A549 (cell line): ENCODE measurements around the gene EIF6. TPM values are rescaled to one million over a fixed set of nuclear protein-coding genes. Genes with fewer than 3 reads are reported as not detected.
A peak's percentile ranks its signal among the peaks of the same experiment; 100 is the strongest.

ENCODE experiments used
- ATAC-seq, 2 experiments: fragments of 200-7000 bp in 1 of 2; fragments of >200 bp in 1 of 2; cut with Nextera tagmentation in 1 of 2; cut with Tn5 transposase in 1 of 2; 3 replicates each; pipeline versions ENCODE4 v1.8.0 to v1.9.1; 2018 to 2020; ENCODE audit warnings: mild to moderate bottlenecking in 1 of 2, moderate library complexity in 1 of 2
- CTCF ChIA-PET: fragments of 300-600 bp; sonication (Branson Sonifier 250); formaldehyde crosslinking; extraction: SDS; loops from one replicate; lab custom pipeline; 2021; ENCODE audit warnings: antibody characterized with exemption, inconsistent platforms; lab: Yijun Ruan, JAX
- POLR2A ChIA-PET: fragments of 350-600 bp; formaldehyde crosslinking; extraction: SDS; loops from one replicate; lab custom pipeline; 2021; ENCODE audit warnings: antibody characterized with exemption, inconsistent platforms; lab: Yijun Ruan, JAX
- DNase-seq, 2 experiments: peaks; one replicate each; pipeline versions ENCODE4 v3.0.0 to v3.0.0-alpha.2; 2011 to 2016; ENCODE audit warnings: low read depth in 1 of 2, low spot score in 1 of 2
- FAIRE-seq: peaks from 2 replicates; lab custom pipeline; 2011; peaks lifted over from hg19 to GRCh38; lab: Jason Lieb, UNC
- H3K27ac ChIP-seq, 2 experiments: fragments of >200 bp; sonication (Bioruptor Twin); formaldehyde crosslinking; 3 replicates each; pipeline ENCODE4 v1.5.1; 2016 to 2017
- H3K4me1 ChIP-seq: fragments of >200 bp; sonication (Bioruptor Twin); formaldehyde crosslinking; 3 replicates; pipeline ENCODE4 v1.6.1; 2016
- H3K4me2 ChIP-seq: fragments of >200 bp; sonication (Bioruptor Twin); formaldehyde crosslinking; 3 replicates; pipeline ENCODE4 v1.6.1; 2016
- H3K4me3 ChIP-seq: fragments of >200 bp; sonication (Bioruptor Twin); formaldehyde crosslinking; 3 replicates; pipeline ENCODE4 v1.5.1; 2016
- H3K9me3 ChIP-seq: fragments of >200 bp; sonication (Bioruptor Twin); formaldehyde crosslinking; 3 replicates; pipeline ENCODE4 v1.6.1; 2016
- ATOH8 ChIP-seq: fragments of 250-450 bp; sonication (Bioruptor Pico); IDR thresholded peaks from 2 replicates; pipeline ENCODE4 v1.5.0; 2020; ENCODE audit warnings: low read depth, mild to moderate bottlenecking, moderate library complexity
- EP300 ChIP-seq, 2 experiments: fragments of >200 bp; sonication (Bioruptor Twin); formaldehyde crosslinking; IDR thresholded peaks; 2 replicates in 1 of 2; 3 replicates in 1 of 2; pipeline ENCODE4 v1.6.1; 2016 to 2017
- ESRRA ChIP-seq: fragments of 150-350 bp; IDR thresholded peaks from 2 replicates; pipeline ENCODE4 v1.6.1; 2014; ENCODE audit warnings: mild to moderate bottlenecking, low read length, borderline replicate concordance
- FOSL2 ChIP-seq, 2 experiments: fragments of 450-650 bp in 1 of 2; fragments of >200 bp in 1 of 2; sonication (Bioruptor Twin) in 1 of 2; formaldehyde crosslinking; IDR thresholded peaks; 2 replicates each; pipeline versions ENCODE4 v1.5.0 to v1.6.1; 2016 to 2020; ENCODE audit warnings: mild to moderate bottlenecking in 1 of 2, moderate library complexity in 1 of 2
- FOXS1 ChIP-seq: fragments of 250-450 bp; sonication (Bioruptor Pico); IDR thresholded peaks from 2 replicates; pipeline ENCODE4 v1.5.0; 2020; ENCODE audit warnings: mild to moderate bottlenecking, moderate library complexity
- HDAC2 ChIP-seq: fragments of 200-600 bp; sonication (generic); IDR thresholded peaks from 2 replicates; pipeline ENCODE4 v1.6.1; 2016
- HOXA7 ChIP-seq: fragments of 250-450 bp; sonication (Bioruptor Pico); IDR thresholded peaks from 2 replicates; pipeline ENCODE4 v1.5.0; 2020; ENCODE audit warnings: mild to moderate bottlenecking, moderate library complexity
- HOXB13 ChIP-seq: fragments of 250-450 bp; sonication (Bioruptor Pico); IDR thresholded peaks from 2 replicates; pipeline ENCODE4 v1.5.0; 2020; ENCODE audit warnings: low read depth, mild to moderate bottlenecking, moderate library complexity
- JUN ChIP-seq, 2 experiments: fragments of >200 bp; sonication (Bioruptor Twin); formaldehyde crosslinking; IDR thresholded peaks; 2 replicates in 1 of 2; 3 replicates in 1 of 2; pipeline ENCODE4 v1.6.1; 2016 to 2017
- JUNB ChIP-seq: fragments of >200 bp; sonication (Bioruptor Twin); formaldehyde crosslinking; IDR thresholded peaks from 2 replicates; pipeline ENCODE4 v1.6.1; 2016
- KDM1A ChIP-seq: fragments of 200-600 bp; sonication (generic); IDR thresholded peaks from 2 replicates; pipeline ENCODE4 v1.6.1; 2016; ENCODE audit warnings: low read depth, mild to moderate bottlenecking
- KDM5A ChIP-seq: fragments of 200-600 bp; sonication (generic); IDR thresholded peaks from 2 replicates; pipeline ENCODE4 v1.6.1; 2016; ENCODE audit warnings: antibody characterized with exemption, mild to moderate bottlenecking
- MYC ChIP-seq: IDR thresholded peaks from 2 replicates; pipeline ENCODE4 v1.6.1; 2012; ENCODE audit warnings: mild to moderate bottlenecking, inconsistent platforms, low read length, improper control_type of control experiment, borderline replicate concordance
- NFE2L2 ChIP-seq: fragments of 150-350 bp; conservative IDR thresholded peaks from 2 replicates; pipeline ENCODE4 v1.6.1; 2014; ENCODE audit warnings: low read length
- NR3C1 ChIP-seq: fragments of >200 bp; sonication (Bioruptor Twin); formaldehyde crosslinking; IDR thresholded peaks from 3 replicates; pipeline ENCODE4 v1.6.1; 2017
- PHF8 ChIP-seq: fragments of 200-600 bp; sonication (generic); IDR thresholded peaks from 2 replicates; pipeline ENCODE4 v1.6.1; 2016; ENCODE audit warnings: low read depth, mild to moderate bottlenecking, antibody characterized with exemption, moderate library complexity, borderline replicate concordance
- RNF2 ChIP-seq: fragments of 200-600 bp; sonication (generic); IDR thresholded peaks from 2 replicates; pipeline ENCODE4 v1.6.1; 2016; ENCODE audit warnings: low read depth, mild to moderate bottlenecking, antibody characterized with exemption, moderate library complexity, borderline replicate concordance
- TFCP2L1 ChIP-seq: fragments of 250-450 bp; sonication (Bioruptor Pico); IDR thresholded peaks from 2 replicates; pipeline ENCODE4 v1.5.0; 2021; ENCODE audit warnings: mild to moderate bottlenecking
- USF2 ChIP-seq: fragments of 450-650 bp; IDR thresholded peaks from 2 replicates; pipeline ENCODE4 v1.6.1; 2014; ENCODE audit warnings: antibody characterized with exemption
- ZNF302 ChIP-seq: fragments of 250-450 bp; sonication (Bioruptor Pico); IDR thresholded peaks from 2 replicates; pipeline ENCODE4 v1.9.0; 2021; ENCODE audit warnings: inconsistent platforms, mild to moderate bottlenecking, moderate library complexity
- WGBS: methylation state at CpG from one replicate; pipeline ENCODE4 v1.1.6; 2017; ENCODE audit errors: missing lambda C conversion rate; 5-methylcytosine and 5-hydroxymethylcytosine counted together
- polyA plus RNA-seq, 4 experiments: library from polyadenylated mRNA; depleted of rRNA in 3 of 4; stranded (reverse); fragments of >200 nt; fragmentation: RNase III in 1 of 4; extraction: RNeasy Plus Mini Kit Qiagen cat#74134 plus additional on column Dnase treatment in 1 of 4; gene quantifications; 2 replicates in 3 of 4; 3 replicates in 1 of 4; pipeline ENCODE4 v1.2.3, GENCODE V29; 2011 to 2017
- TF ChIP-seq, protein P1 (sequence below): IDR thresholded peaks from 2 replicates; pipeline ENCODE4 v1.6.1; 2012; ENCODE audit warnings: low read depth, borderline replicate concordance

Gene EIF6
- polyA plus RNA-seq, 2 of the 4 experiments (the other 2 are of a cell fraction) = 184 to 294 TPM

- TF ChIP-seq FOSL2 (IDR thresholded peaks at IDR 0.05) (peak; percentile 99), FOSL2 (CRISPR knock-in tag; IDR thresholded peaks at IDR 0.05) (peak; percentile 100), ESRRA (no peak), MYC (peak; percentile 11; the same call in 1 of the 2 replicates), KDM5A (no peak), ZNF302 (CRISPR knock-in tag) (peak; percentile 22; the same call in 1 of the 2 replicates), TFCP2L1 (CRISPR knock-in tag) (no peak), USF2 (peak; percentile 71), FOXS1 (CRISPR knock-in tag) (peak; percentile 74; the same call in 1 of the 2 replicates), HOXB13 (peak; percentile 52; the same call in 1 of the 2 replicates), JUN (IDR thresholded peaks at IDR 0.05) (peak; percentile 95 to 96), RNF2 (no peak), HDAC2 (no peak), EP300 (IDR thresholded peaks at IDR 0.05) (peak; percentile 87 to 95; a peak in 3 of 5 replicates), JUNB (peak; percentile 98), KDM1A (no peak)
- TF ChIP-seq, protein P1, sequence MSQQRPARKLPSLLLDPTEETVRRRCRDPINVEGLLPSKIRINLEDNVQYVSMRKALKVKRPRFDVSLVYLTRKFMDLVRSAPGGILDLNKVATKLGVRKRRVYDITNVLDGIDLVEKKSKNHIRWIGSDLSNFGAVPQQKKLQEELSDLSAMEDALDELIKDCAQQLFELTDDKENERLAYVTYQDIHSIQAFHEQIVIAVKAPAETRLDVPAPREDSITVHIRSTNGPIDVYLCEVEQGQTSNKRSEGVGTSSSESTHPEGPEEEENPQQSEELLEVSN = peak; percentile 86
These were observed 21.3 kb upstream of the EIF6 start (continued) for GRCh38 chr20:35305682-35306556.

GRCh38 chr20:35304956-35305355 is 20.4 kb upstream of the EIF6 start:
- 87% methylated on average over 6 of the region's 6 CpGs for WGBS
- H3K4me3 ChIP-seq = no peak overlapping the region
- FAIRE-seq = no peak
- peaks cover 78% of the 10 kb centered on the region for H3K4me1 ChIP-seq
- ChIA-PET CTCF (interaction anchor here (0.7 to 14.7 kb wide), 28 partner anchors 9 to 435 kb away, joined by 3 to 267 read pairs (median 14); partner anchors contain the start of genes CEP250, EDEM2, FAM83C and GDF5), POLR2A (interaction anchor here (1.1 to 3.1 kb wide), 2 partner anchors 21 to 150 kb away, joined by 7 to 11 read pairs; partner anchors contain the start of genes CEP250 and EIF6)
- no peak for DNase-seq
- TF ChIP-seq ATOH8 (CRISPR knock-in tag) (no peak), HOXA7 (CRISPR knock-in tag) (no peak), NFE2L2 (no peak), NR3C1 (no peak), PHF8 (no peak), EP300 (IDR thresholded peaks at IDR 0.05) (no peak), TFCP2L1 (CRISPR knock-in tag) (no peak), HDAC2 (no peak)
- H3K9me3 ChIP-seq = no peaks in the 10 kb centered on the region
- peak overlapping the region; percentile 95 to 96 for H3K27ac ChIP-seq
- no peak for ATAC-seq
- peak overlapping the region; percentile 63 for H3K4me2 ChIP-seq
